ENCODE results near the gene VMP1.
"Not testable (repeated sequence)": the region's sequence is repeated elsewhere in the genome, so short reads cannot be mapped to it uniquely, and the experiment has no call there.

The VMP1 gene

GRCh38 chr17:59727817-59728533 lies 20.5 kb downstream of the VMP1 start:
- Mint-ChIP-seq H3K9me3 (no peaks in the 10 kb centered on the region), H3K4me3 (no peak overlapping the region), H3K4me1 (peaks cover 20% of the 10 kb centered on the region), H3K27ac (no peak overlapping the region), H3K36me3 (peaks cover 22% of the 10 kb centered on the region)
- ATAC-seq (no peak), DNase-seq (ENCODE audit: low spot score in 2 of 2) (no peak)

- Mint-ChIP-seq H3K9me3 (no peaks in the 10 kb centered on the region), H3K4me1 (peaks cover 6% of the 10 kb centered on the region), H3K27ac (no peak overlapping the region), H3K4me3 (no peak overlapping the region), H3K36me3 (peaks cover 37% of the 10 kb centered on the region)
- DNase-seq (ENCODE audit: low spot score in 2 of 2) (no peak), ATAC-seq (no peak)
These were observed 22.9 kb downstream of the VMP1 start for GRCh38 chr17:59730268-59730834.

GRCh38 chr17:59733697-59734096 lies 26.2 kb downstream of the VMP1 start:
- H3K36me3 Mint-ChIP-seq = peaks cover 66% of the 10 kb centered on the region
- H3K9me3 Mint-ChIP-seq = no peaks in the 10 kb centered on the region
- no peak for ATAC-seq
- no peak for DNase-seq (ENCODE audit: low spot score in 2 of 2)
- no peak overlapping the region for H3K4me3 Mint-ChIP-seq
- peaks cover 6% of the 10 kb centered on the region for H3K4me1 Mint-ChIP-seq
- no peak overlapping the region for H3K27ac Mint-ChIP-seq

GRCh38 chr17:59734226-59734625 lies 26.8 kb downstream of the VMP1 start:
- no peak overlapping the region for H3K27ac Mint-ChIP-seq
- H3K9me3 Mint-ChIP-seq = no peaks in the 10 kb centered on the region
- ATAC-seq (no peak), DNase-seq (ENCODE audit: low spot score in 2 of 2) (no peak)
- no peak overlapping the region for H3K4me3 Mint-ChIP-seq
- peaks cover 6% of the 10 kb centered on the region for H3K4me1 Mint-ChIP-seq
- peaks cover 70% of the 10 kb centered on the region for H3K36me3 Mint-ChIP-seq

GRCh38 chr17:59737324-59737723 lies 29.9 kb downstream of the VMP1 start:
- Mint-ChIP-seq H3K36me3 (peaks cover 85% of the 10 kb centered on the region), H3K27ac (no peak overlapping the region), H3K4me3 (no peak overlapping the region), H3K9me3 (no peaks in the 10 kb centered on the region), H3K4me1 (no peaks in the 10 kb centered on the region)
- ATAC-seq (no peak), DNase-seq (ENCODE audit: low spot score in 2 of 2) (no peak)

- Mint-ChIP-seq H3K27ac (no peak overlapping the region), H3K9me3 (no peaks in the 10 kb centered on the region), H3K4me3 (no peak overlapping the region), H3K36me3 (peaks cover 38% of the 10 kb centered on the region), H3K4me1 (no peaks in the 10 kb centered on the region)
- no peak for ATAC-seq
- no peak for DNase-seq (ENCODE audit: low spot score in 2 of 2)
These were observed 36.4 kb downstream of the VMP1 start for GRCh38 chr17:59743842-59744241.

GRCh38 chr17:59745040-59745439 lies 37.6 kb downstream of the VMP1 start:
- H3K4me1 Mint-ChIP-seq = no peaks in the 10 kb centered on the region
- H3K9me3 Mint-ChIP-seq = no peaks in the 10 kb centered on the region
- H3K36me3 Mint-ChIP-seq = peaks cover 26% of the 10 kb centered on the region
- ATAC-seq (no peak), DNase-seq (ENCODE audit: low spot score in 2 of 2) (no peak)
- no peak overlapping the region for H3K4me3 Mint-ChIP-seq
- no peak overlapping the region for H3K27ac Mint-ChIP-seq

- Mint-ChIP-seq H3K4me3 (no peak overlapping the region), H3K27ac (no peak overlapping the region), H3K36me3 (peaks cover 20% of the 10 kb centered on the region), H3K9me3 (no peaks in the 10 kb centered on the region), H3K4me1 (peaks cover 11% of the 10 kb centered on the region)
- peak; percentile 73 for ATAC-seq
- no peak for DNase-seq (ENCODE audit: low spot score in 2 of 2)
These were observed 39.5 kb downstream of the VMP1 start for GRCh38 chr17:59746849-59747445.

- H3K9me3 Mint-ChIP-seq = no peaks in the 10 kb centered on the region
- no peak for ATAC-seq
- H3K36me3 Mint-ChIP-seq = peaks cover 34% of the 10 kb centered on the region
- no peak overlapping the region for H3K27ac Mint-ChIP-seq
- no peak overlapping the region for H3K4me3 Mint-ChIP-seq
- no peak for DNase-seq (ENCODE audit: low spot score in 2 of 2)
- H3K4me1 Mint-ChIP-seq = peaks cover 24% of the 10 kb centered on the region
These were observed 41.1 kb downstream of the VMP1 start for GRCh38 chr17:59748591-59748990.

- no peaks in the 10 kb centered on the region for H3K9me3 Mint-ChIP-seq
- peak overlapping the region; percentile 97 for H3K27ac Mint-ChIP-seq
- H3K36me3 Mint-ChIP-seq = peaks cover 55% of the 10 kb centered on the region
- DNase-seq (ENCODE audit: low spot score in 2 of 2) (peak in 1 of 2 donors; percentile 79), ATAC-seq (peak; percentile 89)
- H3K4me1 Mint-ChIP-seq = peaks cover 50% of the 10 kb centered on the region
- peak overlapping the region; percentile 72 for H3K4me3 Mint-ChIP-seq
These were observed 44.5 kb downstream of the VMP1 start for GRCh38 chr17:59751955-59752413.

GRCh38 chr17:59752446-59752845 lies 45.0 kb downstream of the VMP1 start:
- Mint-ChIP-seq H3K36me3 (peaks cover 52% of the 10 kb centered on the region), H3K9me3 (no peaks in the 10 kb centered on the region), H3K4me3 (peak overlapping the region; percentile 72), H3K27ac (peak overlapping the region; percentile 97), H3K4me1 (peaks cover 51% of the 10 kb centered on the region)
- ATAC-seq = no peak
- DNase-seq (ENCODE audit: low spot score in 2 of 2) = no peak

GRCh38 chr17:59752922-59753321 lies 45.5 kb downstream of the VMP1 start:
- H3K9me3 Mint-ChIP-seq = no peaks in the 10 kb centered on the region
- H3K27ac Mint-ChIP-seq = peak overlapping the region; percentile 97
- peaks cover 56% of the 10 kb centered on the region for H3K4me1 Mint-ChIP-seq
- peak overlapping the region; percentile 72 for H3K4me3 Mint-ChIP-seq
- ATAC-seq (no peak), DNase-seq (ENCODE audit: low spot score in 2 of 2) (no peak)
- peaks cover 56% of the 10 kb centered on the region for H3K36me3 Mint-ChIP-seq

- Mint-ChIP-seq H3K9me3 (no peaks in the 10 kb centered on the region), H3K36me3 (peaks cover 64% of the 10 kb centered on the region), H3K4me1 (peaks cover 60% of the 10 kb centered on the region), H3K4me3 (peak overlapping the region; percentile 72), H3K27ac (peak overlapping the region; percentile 97)
- no peak for DNase-seq (ENCODE audit: low spot score in 2 of 2)
- peak; percentile 72 for ATAC-seq
These were observed 46.3 kb downstream of the VMP1 start for GRCh38 chr17:59753522-59754467.

GRCh38 chr17:59754552-59754951 lies 47.1 kb downstream of the VMP1 start:
- Mint-ChIP-seq H3K4me3 (peak overlapping the region; percentile 72), H3K27ac (peak overlapping the region; percentile 97), H3K9me3 (peaks cover 2% of the 10 kb centered on the region), H3K4me1 (peaks cover 63% of the 10 kb centered on the region), H3K36me3 (peaks cover 72% of the 10 kb centered on the region)
- ATAC-seq = peak; percentile 71
- DNase-seq (ENCODE audit: low spot score in 2 of 2) = no peak

GRCh38 chr17:59755069-59755468 lies 47.6 kb downstream of the VMP1 start:
- peak overlapping the region; percentile 97 for H3K27ac Mint-ChIP-seq
- H3K4me1 Mint-ChIP-seq = peaks cover 67% of the 10 kb centered on the region
- not testable (repeated sequence) for H3K9me3 Mint-ChIP-seq; ATAC-seq; DNase-seq (ENCODE audit: low spot score in 2 of 2)
- peak overlapping the region; percentile 72 for H3K4me3 Mint-ChIP-seq
- peaks cover 77% of the 10 kb centered on the region for H3K36me3 Mint-ChIP-seq
